GM12801 (cell line): ENCODE results near the gene CYP2R1.

Experiments
- TF ChIP-seq, protein P1 (sequence below): IDR thresholded peaks from one replicate; pipeline ENCODE4 v1.5.1; 2011; ENCODE audit warnings: control low read depth; ENCODE audit not compliant: insufficient read length; ENCODE audit errors: extremely low read depth

The CYP2R1 gene, protein sequence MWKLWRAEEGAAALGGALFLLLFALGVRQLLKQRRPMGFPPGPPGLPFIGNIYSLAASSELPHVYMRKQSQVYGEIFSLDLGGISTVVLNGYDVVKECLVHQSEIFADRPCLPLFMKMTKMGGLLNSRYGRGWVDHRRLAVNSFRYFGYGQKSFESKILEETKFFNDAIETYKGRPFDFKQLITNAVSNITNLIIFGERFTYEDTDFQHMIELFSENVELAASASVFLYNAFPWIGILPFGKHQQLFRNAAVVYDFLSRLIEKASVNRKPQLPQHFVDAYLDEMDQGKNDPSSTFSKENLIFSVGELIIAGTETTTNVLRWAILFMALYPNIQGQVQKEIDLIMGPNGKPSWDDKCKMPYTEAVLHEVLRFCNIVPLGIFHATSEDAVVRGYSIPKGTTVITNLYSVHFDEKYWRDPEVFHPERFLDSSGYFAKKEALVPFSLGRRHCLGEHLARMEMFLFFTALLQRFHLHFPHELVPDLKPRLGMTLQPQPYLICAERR

DNA sequence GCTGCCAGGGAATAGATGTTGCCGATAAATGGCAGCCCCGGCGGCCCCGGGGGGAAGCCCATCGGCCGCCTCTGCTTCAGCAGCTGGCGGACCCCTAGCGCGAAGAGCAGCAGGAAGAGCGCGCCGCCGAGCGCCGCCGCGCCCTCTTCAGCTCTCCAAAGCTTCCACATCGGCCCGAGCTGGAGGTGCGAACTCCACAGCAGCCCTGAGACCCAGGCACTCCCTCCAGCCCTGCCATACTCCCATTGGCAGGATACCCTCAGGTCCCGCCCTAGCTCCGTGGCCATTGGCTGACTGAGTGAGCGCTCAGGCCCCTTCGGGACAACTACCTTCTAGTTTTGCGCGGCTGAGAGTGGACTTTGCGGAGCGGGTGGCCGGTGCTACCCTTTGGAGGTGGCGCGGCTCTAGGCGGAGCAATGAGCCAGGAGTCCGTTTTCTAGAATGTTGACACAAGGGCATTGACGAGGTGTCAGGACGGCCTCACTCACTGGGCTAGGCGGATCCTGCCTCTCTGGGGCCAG is at the start of gene CYP2R1:
Gene CYP2R1, minus strand, starts transcription at position 196 of the 521 bp plus-strand sequence. Its CDS starts 26 bp downstream, at position 170.
- TF ChIP-seq, protein P1, sequence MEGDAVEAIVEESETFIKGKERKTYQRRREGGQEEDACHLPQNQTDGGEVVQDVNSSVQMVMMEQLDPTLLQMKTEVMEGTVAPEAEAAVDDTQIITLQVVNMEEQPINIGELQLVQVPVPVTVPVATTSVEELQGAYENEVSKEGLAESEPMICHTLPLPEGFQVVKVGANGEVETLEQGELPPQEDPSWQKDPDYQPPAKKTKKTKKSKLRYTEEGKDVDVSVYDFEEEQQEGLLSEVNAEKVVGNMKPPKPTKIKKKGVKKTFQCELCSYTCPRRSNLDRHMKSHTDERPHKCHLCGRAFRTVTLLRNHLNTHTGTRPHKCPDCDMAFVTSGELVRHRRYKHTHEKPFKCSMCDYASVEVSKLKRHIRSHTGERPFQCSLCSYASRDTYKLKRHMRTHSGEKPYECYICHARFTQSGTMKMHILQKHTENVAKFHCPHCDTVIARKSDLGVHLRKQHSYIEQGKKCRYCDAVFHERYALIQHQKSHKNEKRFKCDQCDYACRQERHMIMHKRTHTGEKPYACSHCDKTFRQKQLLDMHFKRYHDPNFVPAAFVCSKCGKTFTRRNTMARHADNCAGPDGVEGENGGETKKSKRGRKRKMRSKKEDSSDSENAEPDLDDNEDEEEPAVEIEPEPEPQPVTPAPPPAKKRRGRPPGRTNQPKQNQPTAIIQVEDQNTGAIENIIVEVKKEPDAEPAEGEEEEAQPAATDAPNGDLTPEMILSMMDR: no peak

DNA sequence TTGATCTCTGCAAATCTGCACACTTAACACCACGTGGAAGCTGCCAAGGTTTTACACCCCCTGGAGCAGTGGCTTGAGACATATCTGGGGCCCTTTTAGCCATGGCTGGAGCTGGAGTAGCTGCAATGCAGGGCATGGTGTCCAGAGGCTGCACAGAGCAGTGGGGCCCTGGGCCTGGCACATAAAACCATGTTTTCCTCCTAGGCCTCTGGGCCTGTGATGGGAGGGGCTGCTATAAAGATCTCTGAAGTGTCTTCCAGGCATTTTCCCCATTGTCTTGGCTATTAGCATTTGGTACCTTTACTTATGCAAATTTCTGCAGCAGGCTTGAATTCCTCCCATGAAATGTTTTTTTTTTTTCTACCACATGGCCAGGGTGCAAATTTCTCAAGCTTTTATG is 46.9 kb upstream of the CYP2R1 start:
- TF ChIP-seq, protein P1: no peak

DNA sequence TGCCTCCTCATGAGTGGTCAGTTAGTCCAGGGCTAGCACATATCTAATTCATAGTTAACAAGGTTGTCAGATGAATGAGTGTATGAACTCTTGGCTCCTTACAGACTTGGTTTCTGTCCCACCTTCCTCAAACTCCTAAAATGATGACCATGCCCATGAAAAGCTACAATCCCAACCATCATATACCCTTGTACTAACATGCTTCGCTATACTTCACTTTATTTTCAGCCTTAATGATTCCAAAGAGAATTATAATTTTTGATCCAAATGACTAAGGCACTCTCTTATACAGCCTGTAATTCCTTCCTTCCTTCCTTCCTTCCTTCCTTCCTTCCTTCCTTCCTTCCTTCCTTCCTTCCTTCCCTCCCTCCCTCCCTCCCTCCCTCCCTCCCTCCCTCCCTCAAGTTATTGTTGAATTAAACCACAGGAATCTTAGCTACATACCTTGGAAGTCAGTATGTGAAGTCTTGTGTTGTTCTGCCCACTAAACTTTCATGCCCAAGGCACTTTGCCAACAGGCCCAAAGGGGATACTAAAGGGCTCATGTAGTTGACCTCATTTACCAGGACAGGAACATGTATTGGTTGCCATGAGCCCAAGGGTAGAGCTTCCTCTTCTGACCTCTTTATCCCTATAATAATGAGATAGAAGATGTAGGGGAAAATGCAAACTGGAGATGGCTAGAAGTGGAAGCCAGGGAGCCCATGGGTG is 42.8 kb upstream of the CYP2R1 start:
- TF ChIP-seq, protein P1: no peak

DNA sequence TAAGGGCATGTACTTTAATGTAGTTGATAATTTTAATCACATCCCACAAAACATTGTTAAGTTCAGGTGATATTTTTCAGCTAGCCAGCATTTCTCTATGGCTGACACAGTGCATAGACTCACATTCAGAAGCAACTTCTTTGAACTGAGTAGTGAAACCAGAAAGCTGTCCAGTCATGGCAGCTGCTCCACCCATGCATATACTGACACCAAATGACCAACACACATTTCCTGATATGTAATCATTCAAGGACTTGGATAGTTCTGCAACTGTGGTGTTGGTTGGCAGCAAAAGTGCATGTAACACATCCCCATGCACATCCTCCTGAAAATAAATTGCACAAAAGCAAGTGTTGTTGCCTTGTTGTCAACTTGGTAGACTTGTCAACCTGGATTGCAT is 40.4 kb upstream of the CYP2R1 start:
- TF ChIP-seq, protein P1: no peak

DNA sequence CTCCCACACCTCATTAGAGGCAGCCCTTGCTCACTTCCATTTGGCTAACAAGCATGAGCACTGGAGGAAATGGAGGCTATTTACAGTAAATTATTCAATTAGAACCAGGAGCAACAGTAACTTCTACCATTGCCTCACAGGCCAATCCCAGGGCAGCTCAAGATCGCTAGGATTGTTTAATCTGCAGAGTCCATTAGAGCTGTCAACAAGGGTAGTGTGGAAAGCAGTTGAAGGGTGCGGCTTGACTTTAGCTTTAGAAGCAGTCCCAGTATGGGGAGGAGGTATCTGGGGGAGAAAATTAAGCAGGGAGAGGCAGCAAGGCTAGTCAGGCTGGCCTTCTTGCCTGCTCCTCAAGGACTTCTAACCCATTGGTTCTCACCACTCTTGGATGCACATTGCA is 38.3 kb upstream of the CYP2R1 start:
- TF ChIP-seq, protein P1: no peak

DNA sequence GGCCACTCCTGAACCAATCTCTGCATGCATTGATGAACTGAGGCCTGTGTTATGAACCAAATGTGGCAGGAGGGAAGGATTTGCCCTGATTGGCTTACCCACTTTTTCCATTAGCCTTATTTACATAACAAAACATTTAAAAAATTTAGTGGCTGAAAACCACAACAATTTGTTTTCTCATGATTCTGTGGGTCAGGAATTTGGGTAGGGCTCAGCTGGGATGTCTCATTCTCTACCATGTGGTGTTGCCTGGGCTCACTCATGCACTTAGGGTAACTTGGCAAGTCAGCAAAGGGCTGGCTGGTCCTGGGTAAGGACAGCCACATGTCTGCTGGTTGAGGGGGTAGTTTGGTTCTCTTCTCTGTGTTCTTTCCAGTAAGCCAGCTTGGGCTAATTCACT is 35.1 kb upstream of the CYP2R1 start:
- TF ChIP-seq, protein P1: no peak

DNA sequence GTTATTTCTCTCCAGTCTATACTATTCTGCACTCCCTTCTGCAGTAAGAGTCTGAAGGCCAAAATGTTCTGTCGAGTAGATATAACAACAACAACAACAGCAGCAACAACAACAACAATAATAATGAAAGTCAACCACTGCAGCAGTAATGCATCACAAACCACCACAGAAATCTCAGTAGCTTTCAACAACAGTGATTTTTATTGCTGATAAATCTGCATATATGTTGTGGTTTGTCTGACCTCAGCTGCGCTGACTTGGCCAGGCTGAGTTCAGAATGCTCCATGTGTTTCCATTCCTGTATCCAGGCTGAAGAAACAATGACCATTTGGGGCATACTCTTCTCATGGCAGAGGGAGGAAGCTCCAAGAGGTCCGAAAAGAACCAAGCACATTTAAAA is 32.3 kb upstream of the CYP2R1 start:
- TF ChIP-seq, protein P1: no peak
